ENCODE data around the gene MYO5C. TPM values are rescaled to one million over a fixed set of nuclear protein-coding genes. Genes with fewer than 3 reads are reported as not detected.
A peak's percentile ranks its signal among the peaks of the same experiment; 100 is the strongest.
"Not testable (repeated sequence)": the region's sequence is repeated elsewhere in the genome, so short reads cannot be mapped to it uniquely, and the experiment has no call there.

The MYO5C gene
- total RNA-seq, 3 donors from 2014 or later: 16.6 to 71.3 (median 51.5) TPM

DNA sequence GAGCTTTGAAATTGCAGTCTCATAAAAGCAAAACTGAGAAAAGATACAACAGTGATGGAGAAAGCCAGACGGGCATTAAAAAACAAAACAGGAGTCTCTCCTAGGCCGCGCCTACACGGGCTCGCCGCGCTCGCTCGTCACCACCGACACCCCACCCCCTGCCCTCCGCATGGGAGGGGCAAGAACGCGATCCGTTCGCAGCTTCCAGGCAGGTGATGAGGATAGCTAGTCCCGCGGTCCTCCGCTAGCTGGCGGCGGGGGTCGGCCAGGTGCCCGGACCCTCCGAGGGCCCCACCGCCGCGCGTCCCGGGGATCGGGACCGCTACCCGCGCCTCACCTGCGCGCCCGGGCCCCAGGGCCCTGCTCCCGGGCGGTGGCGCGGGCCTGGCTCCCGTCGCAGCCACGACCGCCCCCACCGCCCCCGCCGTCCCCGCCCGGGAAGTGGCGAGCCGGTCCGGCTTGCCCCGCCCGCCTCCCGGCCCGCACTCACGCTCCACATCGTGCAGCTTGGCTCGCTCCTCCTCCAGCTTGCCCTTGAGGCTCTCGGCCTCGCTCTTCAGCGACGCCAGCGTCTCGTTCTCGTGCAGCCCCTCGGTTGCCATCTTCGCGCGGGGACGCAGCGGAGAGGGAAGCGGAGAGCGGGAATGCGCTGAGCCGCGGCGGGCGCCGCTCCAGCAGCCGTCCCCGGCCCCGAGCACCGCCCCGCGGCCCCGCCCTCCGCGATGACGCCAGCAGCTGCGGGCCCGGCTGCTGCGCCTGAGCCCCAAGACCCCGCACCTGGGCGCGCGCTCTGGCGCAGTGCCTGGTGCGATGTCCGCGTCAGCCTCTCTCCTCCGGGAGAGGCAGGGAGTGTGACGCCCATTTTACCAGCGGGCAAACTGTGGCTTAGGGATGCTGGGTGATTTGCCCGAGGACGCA is 116.1 kb downstream of the MYO5C start:
- Histone ChIP-seq H3K27me3 (no peaks in the 10 kb centered on the region), H3K27ac (peak overlapping the region; percentile 97 to 100), H3K9me3 (no peaks in the 10 kb centered on the region), H3K4me3 (peak overlapping the region; percentile 75 to 96 (median 79)), H3K36me3 (no peaks in the 10 kb centered on the region), H3K4me1 (peaks cover 3 to 5% of the 10 kb centered on the region in 2 donors)
- intact Hi-C loops (cut with DNase I; ENCODE audit: low total_unique reads): loop anchor here (2.0 kb wide), 1 partner anchor 67 kb away; no protein-coding TSS in a partner anchor
- peak; percentile 54 for TF ChIP-seq POLR2A (IDR thresholded peaks at IDR 0.05)
- TF ChIP-seq, protein P1, sequence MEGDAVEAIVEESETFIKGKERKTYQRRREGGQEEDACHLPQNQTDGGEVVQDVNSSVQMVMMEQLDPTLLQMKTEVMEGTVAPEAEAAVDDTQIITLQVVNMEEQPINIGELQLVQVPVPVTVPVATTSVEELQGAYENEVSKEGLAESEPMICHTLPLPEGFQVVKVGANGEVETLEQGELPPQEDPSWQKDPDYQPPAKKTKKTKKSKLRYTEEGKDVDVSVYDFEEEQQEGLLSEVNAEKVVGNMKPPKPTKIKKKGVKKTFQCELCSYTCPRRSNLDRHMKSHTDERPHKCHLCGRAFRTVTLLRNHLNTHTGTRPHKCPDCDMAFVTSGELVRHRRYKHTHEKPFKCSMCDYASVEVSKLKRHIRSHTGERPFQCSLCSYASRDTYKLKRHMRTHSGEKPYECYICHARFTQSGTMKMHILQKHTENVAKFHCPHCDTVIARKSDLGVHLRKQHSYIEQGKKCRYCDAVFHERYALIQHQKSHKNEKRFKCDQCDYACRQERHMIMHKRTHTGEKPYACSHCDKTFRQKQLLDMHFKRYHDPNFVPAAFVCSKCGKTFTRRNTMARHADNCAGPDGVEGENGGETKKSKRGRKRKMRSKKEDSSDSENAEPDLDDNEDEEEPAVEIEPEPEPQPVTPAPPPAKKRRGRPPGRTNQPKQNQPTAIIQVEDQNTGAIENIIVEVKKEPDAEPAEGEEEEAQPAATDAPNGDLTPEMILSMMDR (IDR thresholded peaks at IDR 0.05): no peak
- peak; percentile 54 to 83 (median 78) for TF ChIP-seq POLR2AphosphoS5 (IDR thresholded peaks at IDR 0.05)
- DNase-seq (ENCODE audit: low spot score in 2 of 2): peak; percentile 81 to 89

DNA sequence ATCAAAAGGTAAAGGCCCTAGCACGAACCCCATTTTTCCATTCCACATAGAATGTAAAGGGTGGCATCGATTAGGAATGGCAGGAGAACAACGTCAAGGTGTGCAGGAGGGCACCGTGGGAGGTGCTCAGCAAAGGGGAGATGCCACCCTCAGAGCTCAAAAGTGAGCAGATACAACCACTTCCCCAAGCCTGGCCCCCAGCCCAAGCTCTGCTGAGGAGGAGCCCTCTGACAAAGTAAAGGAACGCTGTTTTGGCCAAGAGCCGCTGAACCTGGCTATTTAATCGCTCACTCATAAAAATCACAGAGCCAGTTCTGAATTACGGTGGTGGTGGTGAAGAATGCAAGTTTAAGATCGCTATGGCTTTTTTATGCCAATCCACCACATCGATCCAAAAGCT is 116.8 kb downstream of the MYO5C start:
- no peaks in the 10 kb centered on the region for H3K27me3 ChIP-seq
- DNase-seq (ENCODE audit: low spot score in 2 of 2): peak in 1 of 2 donors; percentile 36
- peaks cover 3 to 5% of the 10 kb centered on the region in 2 donors for H3K4me1 ChIP-seq
- TF ChIP-seq POLR2A (IDR thresholded peaks at IDR 0.05): no peak
- TF ChIP-seq, protein P1 (IDR thresholded peaks at IDR 0.05): no peak
- no peak for TF ChIP-seq POLR2AphosphoS5 (IDR thresholded peaks at IDR 0.05)
- peak overlapping the region; percentile 75 to 96 (median 79) for H3K4me3 ChIP-seq
- H3K27ac ChIP-seq: peak overlapping the region; percentile 97 to 100
- intact Hi-C loops (cut with DNase I; ENCODE audit: low total_unique reads): no loop called here
- no peaks in the 10 kb centered on the region for H3K36me3 ChIP-seq
- H3K9me3 ChIP-seq: no peaks in the 10 kb centered on the region

DNA sequence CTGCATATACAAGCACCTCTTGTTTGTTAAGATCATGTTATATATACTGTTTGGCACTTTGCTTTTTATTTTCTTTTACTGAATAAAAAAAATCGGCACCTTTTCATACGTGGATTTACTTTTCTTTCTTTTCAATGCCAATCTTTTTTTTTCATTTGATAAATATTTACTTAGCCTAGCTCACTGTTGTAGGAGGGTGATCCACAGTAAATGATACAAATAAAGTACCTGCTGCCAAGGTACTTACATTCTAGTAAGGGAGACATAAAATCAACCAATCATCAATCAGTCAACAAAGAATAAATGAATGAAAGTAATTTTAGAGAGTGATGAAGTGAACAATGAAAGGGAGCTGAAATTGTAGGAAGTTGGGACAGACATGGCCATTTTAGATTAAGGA is 122.7 kb downstream of the MYO5C start:
- no peaks in the 10 kb centered on the region for H3K4me1 ChIP-seq
- H3K4me3 ChIP-seq: no peak overlapping the region
- H3K27ac ChIP-seq: no peak overlapping the region
- DNase-seq (ENCODE audit: low spot score in 2 of 2): no peak
- TF ChIP-seq POLR2AphosphoS5 (IDR thresholded peaks at IDR 0.05) (no peak), POLR2A (IDR thresholded peaks at IDR 0.05) (no peak)
- TF ChIP-seq, protein P1 (IDR thresholded peaks at IDR 0.05): no peak
- intact Hi-C loops (cut with DNase I; ENCODE audit: low total_unique reads): no loop called here
- H3K36me3 ChIP-seq: no peaks in the 10 kb centered on the region
- no peaks in the 10 kb centered on the region for H3K27me3 ChIP-seq
- no peaks in the 10 kb centered on the region for H3K9me3 ChIP-seq

DNA sequence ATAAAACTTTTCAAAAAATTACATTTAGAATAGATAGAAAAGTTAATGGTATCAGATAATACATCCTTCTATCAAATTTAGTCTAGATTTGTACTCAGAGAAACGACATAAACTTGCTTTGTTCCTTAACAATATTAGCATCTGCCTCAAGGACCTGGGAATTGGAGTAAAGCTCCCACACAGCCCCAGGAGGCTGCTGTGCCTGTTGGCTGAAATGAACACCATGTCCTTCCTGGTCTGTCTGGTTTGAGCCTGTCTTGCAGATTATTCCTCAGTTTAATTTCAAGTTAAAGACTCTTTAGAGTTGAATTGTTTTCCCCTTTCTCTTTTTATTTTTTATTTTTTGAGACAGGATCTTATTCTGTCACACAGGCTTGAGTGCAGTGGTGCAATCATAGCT is 123.8 kb downstream of the MYO5C start:
- H3K4me1 ChIP-seq: no peaks in the 10 kb centered on the region
- intact Hi-C loops (cut with DNase I; ENCODE audit: low total_unique reads): loop anchor here (1.0 kb wide), 1 partner anchor 13 kb away; no protein-coding TSS in a partner anchor
- no peaks in the 10 kb centered on the region for H3K9me3 ChIP-seq
- no peaks in the 10 kb centered on the region for H3K36me3 ChIP-seq
- H3K4me3 ChIP-seq: no peak overlapping the region
- no peak for TF ChIP-seq POLR2A (IDR thresholded peaks at IDR 0.05)
- no peak overlapping the region for H3K27ac ChIP-seq
- H3K27me3 ChIP-seq: no peaks in the 10 kb centered on the region
- no peak for DNase-seq (ENCODE audit: low spot score in 2 of 2)

DNA sequence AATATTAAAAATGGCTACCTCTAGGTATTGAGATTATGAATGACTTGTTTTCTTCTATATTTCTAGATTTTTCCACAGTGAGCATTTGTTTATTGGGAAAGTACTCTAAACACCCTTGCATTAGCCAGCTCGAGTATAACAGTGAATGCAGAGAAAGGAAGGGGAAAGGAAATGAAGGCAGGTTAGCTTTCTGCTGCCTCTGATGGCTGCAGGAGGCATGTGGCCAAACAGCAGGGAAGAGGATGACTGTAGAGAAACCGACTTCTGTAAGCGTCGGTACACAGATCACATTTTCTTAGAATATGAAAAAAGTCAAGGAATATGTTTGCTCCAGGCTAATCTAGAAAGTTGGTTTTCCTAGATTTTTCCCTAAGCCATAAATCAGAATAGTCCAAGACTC is 124.2 kb downstream of the MYO5C start:
- Histone ChIP-seq H3K27ac (no peak overlapping the region), H3K27me3 (no peaks in the 10 kb centered on the region), H3K4me3 (no peak overlapping the region), H3K9me3 (no peaks in the 10 kb centered on the region), H3K36me3 (no peaks in the 10 kb centered on the region), H3K4me1 (no peaks in the 10 kb centered on the region)
- no peak for DNase-seq (ENCODE audit: low spot score in 2 of 2)
- intact Hi-C loops (cut with DNase I; ENCODE audit: low total_unique reads): loop anchor here (1.0 kb wide), 1 partner anchor 14 kb away; no protein-coding TSS in a partner anchor
- TF ChIP-seq POLR2A (IDR thresholded peaks at IDR 0.05) (no peak), POLR2AphosphoS5 (IDR thresholded peaks at IDR 0.05) (no peak)
- TF ChIP-seq, protein P1 (IDR thresholded peaks at IDR 0.05): no peak

DNA sequence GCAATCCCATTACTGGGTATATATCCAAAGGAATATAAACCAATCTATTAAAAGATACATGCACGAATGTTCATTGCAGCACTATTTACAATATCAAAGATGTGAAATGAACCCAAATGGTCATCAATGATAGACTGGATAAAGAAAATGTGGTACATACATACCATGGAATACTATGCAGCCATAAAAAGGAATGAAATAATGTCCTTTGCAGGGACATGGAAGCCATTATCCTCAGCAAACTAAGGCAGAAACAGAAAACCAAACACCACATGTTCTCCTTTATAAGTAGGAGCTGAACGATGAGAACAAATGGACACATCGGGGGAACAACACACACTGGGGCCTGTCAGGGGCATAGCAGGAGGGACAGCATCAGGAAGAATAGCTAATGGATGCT is 125.4 kb downstream of the MYO5C start:
- intact Hi-C loops (cut with DNase I; ENCODE audit: low total_unique reads); H3K9me3 ChIP-seq; H3K4me1 ChIP-seq; H3K27ac ChIP-seq; H3K4me3 ChIP-seq; H3K36me3 ChIP-seq; H3K27me3 ChIP-seq; DNase-seq (ENCODE audit: low spot score in 2 of 2): not testable (repeated sequence)

DNA sequence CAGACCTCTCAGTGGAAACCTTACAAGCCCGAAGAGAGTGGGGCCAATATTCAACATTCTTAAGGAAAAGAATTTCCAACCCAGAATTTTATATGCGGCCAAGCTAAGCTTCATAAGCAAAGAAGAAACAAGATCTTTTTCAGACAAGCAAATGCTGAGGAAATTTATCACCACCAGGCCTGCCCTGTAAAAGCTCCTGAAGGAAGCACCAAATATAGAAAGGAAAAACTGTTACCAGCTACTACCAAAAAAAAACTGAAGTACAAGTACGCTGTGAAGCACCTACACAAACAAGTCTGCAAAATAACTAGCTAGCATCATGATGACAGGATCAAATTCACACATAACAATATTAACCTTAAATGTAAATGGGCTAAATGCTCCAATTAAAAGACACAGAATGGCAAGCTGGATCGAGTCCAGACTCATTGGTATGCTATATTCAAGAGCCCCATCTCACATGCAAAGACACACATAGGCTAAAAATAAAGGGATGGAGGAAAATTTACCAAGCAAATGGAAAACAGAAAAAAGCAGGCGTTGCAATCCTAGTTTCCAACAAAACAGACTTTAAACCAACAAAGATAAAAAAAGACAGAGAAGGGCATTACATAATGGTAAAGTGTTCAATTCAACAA is 130.0 kb downstream of the MYO5C start:
- H3K36me3 ChIP-seq; H3K4me1 ChIP-seq; H3K27ac ChIP-seq; H3K4me3 ChIP-seq; DNase-seq (ENCODE audit: low spot score in 2 of 2); H3K9me3 ChIP-seq; H3K27me3 ChIP-seq; intact Hi-C loops (cut with DNase I; ENCODE audit: low total_unique reads): not testable (repeated sequence)

Data from breast epithelium (tissue), 4 donors.